ENCODE measurements around the gene SIPA1L3.

DNA sequence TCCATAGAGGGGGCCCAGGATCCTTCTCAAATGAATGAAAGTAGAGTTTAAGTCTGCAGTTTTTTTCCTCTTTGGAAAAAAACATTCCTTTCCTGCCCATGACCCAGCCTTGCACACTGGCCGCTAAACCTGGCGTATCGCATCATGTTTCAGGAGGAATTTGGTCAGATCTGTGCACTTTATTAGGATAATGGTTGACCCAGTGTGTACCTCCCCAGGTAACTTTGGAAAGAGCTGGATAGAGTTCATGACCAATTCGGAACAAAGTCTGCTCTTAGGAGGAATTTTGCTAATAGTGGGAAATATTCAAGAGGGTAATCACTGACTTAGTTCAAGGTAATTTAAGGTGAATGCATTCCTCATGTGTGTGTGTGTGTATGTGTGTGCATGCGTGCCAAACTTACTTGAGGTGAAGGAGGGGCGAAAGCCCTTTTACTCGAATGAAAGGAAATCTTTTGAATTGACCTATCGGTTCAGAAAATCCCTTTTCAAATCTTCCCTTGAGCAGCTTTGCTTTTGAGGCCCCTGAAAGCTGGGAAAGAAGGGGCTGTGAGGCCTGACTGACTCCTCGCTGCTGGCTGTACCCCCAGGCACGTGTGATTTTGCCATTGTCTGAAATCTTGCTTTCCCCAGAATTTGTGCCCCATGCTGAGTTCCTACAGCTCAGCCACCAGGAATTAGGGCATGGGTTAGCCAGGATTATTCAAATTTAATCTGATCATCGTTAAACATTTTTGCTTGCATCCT, 46.3 kb downstream of the SIPA1L3 start:
- TF ChIP-seq POLR2A (IDR thresholded peaks at IDR 0.05), result no peak
- no peak for TF ChIP-seq CTCF (IDR thresholded peaks at IDR 0.05 in 4 of 5, conservative IDR thresholded peaks at IDR 0.05 in 1 of 5)
